H1 (cell line): ENCODE results near the gene MUC4. TPM values are rescaled to one million over a fixed set of nuclear protein-coding genes. Genes with fewer than 3 reads are reported as not detected.
A peak's percentile ranks its signal among the peaks of the same experiment; 100 is the strongest.

Experiments used
- CTCF ChIA-PET: fragments of 300-600 bp; sonication (Branson Sonifier 250); formaldehyde crosslinking; loops from one replicate; lab custom pipeline; 2021; ENCODE audit not compliant: partially characterized antibody; lab: Charles Lee
- POLR2A ChIA-PET: fragments of 300-600 bp; sonication (Branson Sonifier 250); formaldehyde crosslinking; loops from one replicate; lab custom pipeline; 2021; ENCODE audit warnings: inconsistent platforms; ENCODE audit not compliant: partially characterized antibody; lab: Charles Lee
- DNase-seq, 2 experiments: peaks; one replicate each; pipeline versions ENCODE4 v3.0.0 to v3.0.0-alpha.2; 2010 to 2022; ENCODE audit warnings: low spot score in 2 of 2, low read depth in 1 of 2, mixed read lengths in 1 of 2
- FAIRE-seq: peaks from 2 replicates; lab custom pipeline; 2011; peaks lifted over from hg19 to GRCh38; lab: Jason Lieb, UNC
- H2AFZ ChIP-seq: 2 replicates; pipeline ENCODE4 v1.8.1; 2012; ENCODE audit warnings: low read length, inconsistent platforms
- H2AK5ac ChIP-seq: 2 replicates; pipeline ENCODE4 v1.6.1; 2013; ENCODE audit warnings: low read depth, low read length
- H2BK120ac ChIP-seq: replicated peaks from 2 replicates; pipeline ENCODE3; 2013; ENCODE audit warnings: low read depth, low read length, inconsistent platforms
- H2BK12ac ChIP-seq: 2 replicates; pipeline ENCODE4 v1.6.1; 2013; ENCODE audit warnings: low read depth, low read length
- H2BK15ac ChIP-seq: 2 replicates; pipeline ENCODE4 v1.6.1; 2013; ENCODE audit warnings: low read length
- H2BK20ac ChIP-seq: 2 replicates; pipeline ENCODE4 v1.6.1; 2013; ENCODE audit warnings: low read length
- H2BK5ac ChIP-seq: 2 replicates; pipeline ENCODE4 v1.6.1; 2013; ENCODE audit warnings: low read depth, low read length
- H3K14ac ChIP-seq: 2 replicates; pipeline ENCODE4 v1.6.1; 2013; ENCODE audit warnings: inconsistent platforms; ENCODE audit not compliant: insufficient read length
- H3K18ac ChIP-seq: 2 replicates; pipeline ENCODE4 v1.6.1; 2013; ENCODE audit warnings: low read length; ENCODE audit errors: extremely low read depth
- H3K23ac ChIP-seq: 2 replicates; pipeline ENCODE4 v1.6.1; 2013; ENCODE audit warnings: inconsistent platforms; ENCODE audit not compliant: insufficient read length
- H3K23me2 ChIP-seq: 2 replicates; pipeline ENCODE4 v1.6.1; 2013; ENCODE audit warnings: low read depth, low read length
- H3K27ac ChIP-seq: 2 replicates; pipeline ENCODE4 v1.6.1; 2011; ENCODE audit warnings: low read depth, low read length, inconsistent platforms
- H3K27me3 ChIP-seq, 4 experiments: replicated peaks in 1 of 4; 1 replicate in 1 of 4; 2 replicates in 3 of 4; pipeline versions ENCODE4 v1.6.1 to v1.8.1; 2011 to 2013; ENCODE audit warnings: low read length in 3 of 4, mild to moderate bottlenecking in 3 of 4, inconsistent platforms in 2 of 4, mixed read lengths in 2 of 4, moderate library complexity in 1 of 4; ENCODE audit not compliant: control insufficient read depth in 3 of 4, insufficient read depth in 3 of 4; ENCODE audit errors: extremely low read depth in 1 of 4
- H3K36me3 ChIP-seq, 4 experiments: 2 replicates each; pipeline versions ENCODE4 v1.6.1 to v1.8.1; 2011 to 2013; ENCODE audit warnings: mild to moderate bottlenecking in 4 of 4, low read length in 3 of 4, moderate library complexity in 2 of 4, control low read depth in 1 of 4, inconsistent platforms in 1 of 4; ENCODE audit not compliant: insufficient read depth in 4 of 4, control insufficient read depth in 2 of 4
- H3K4ac ChIP-seq: replicated peaks from 2 replicates; pipeline ENCODE3; 2013; ENCODE audit warnings: low read length, low read depth, mixed read lengths, inconsistent platforms; ENCODE audit not compliant: insufficient read length
- H3K4me1 ChIP-seq, 4 experiments: replicated peaks in 1 of 4; 1 replicate in 1 of 4; 2 replicates in 3 of 4; pipeline versions ENCODE4 v1.6.1 to v1.8.1; 2011 to 2013; ENCODE audit warnings: low read length in 3 of 4, inconsistent platforms in 2 of 4, mixed read lengths in 1 of 4; ENCODE audit not compliant: insufficient read depth in 4 of 4, control insufficient read depth in 3 of 4
- H3K4me2 ChIP-seq, 2 experiments: 2 replicates each; pipeline versions ENCODE4 v1.6.1 to v1.8.1; 2011 to 2013; ENCODE audit warnings: low read depth in 2 of 2, low read length in 2 of 2, control low read depth in 1 of 2, inconsistent platforms in 1 of 2, mild to moderate bottlenecking in 1 of 2; ENCODE audit not compliant: insufficient read depth in 1 of 2
- H3K4me3 ChIP-seq, 4 experiments: fragments of 200-600, 300-600 bp in 1 of 4; sonication (generic), shearing (Covaris generic), sonication (Bioruptor Twin) in 1 of 4; 2 replicates each; pipeline versions ENCODE4 v1.5.1 to v1.8.1; 2011 to 2016; ENCODE audit warnings: low read length in 4 of 4, low read depth in 3 of 4, control low read depth in 2 of 4, inconsistent platforms in 2 of 4, mild to moderate bottlenecking in 2 of 4, mixed read lengths in 1 of 4, moderate library complexity in 1 of 4; ENCODE audit not compliant: insufficient read depth in 2 of 4; ENCODE audit errors: extremely low read depth in 1 of 4
- H3K56ac ChIP-seq: replicated peaks from 2 replicates; pipeline ENCODE3; 2013; ENCODE audit warnings: low read depth, mild to moderate bottlenecking, mixed read lengths, low read length, inconsistent platforms; ENCODE audit not compliant: insufficient read length
- H3K79me1 ChIP-seq: 2 replicates; pipeline ENCODE4 v1.6.1; 2013; ENCODE audit warnings: low read depth, low read length, control low read depth
- H3K79me2 ChIP-seq, 2 experiments: 2 replicates each; pipeline versions ENCODE4 v1.6.1 to v1.8.1; 2012 to 2013; ENCODE audit warnings: low read length in 2 of 2, mild to moderate bottlenecking in 2 of 2, inconsistent platforms in 1 of 2; ENCODE audit not compliant: insufficient read depth in 2 of 2, control insufficient read depth in 1 of 2
- H3K9ac ChIP-seq, 4 experiments: replicated peaks in 1 of 4; 1 replicate in 1 of 4; 2 replicates in 3 of 4; pipeline versions ENCODE4 v1.6.1 to v1.8.1; 2011 to 2013; ENCODE audit warnings: low read depth in 3 of 4, low read length in 3 of 4, control low read depth in 2 of 4, mild to moderate bottlenecking in 2 of 4, moderate library complexity in 2 of 4, inconsistent platforms in 1 of 4; ENCODE audit errors: extremely low read depth in 1 of 4
- H3K9me3 ChIP-seq, 2 experiments: 2 replicates each; pipeline versions ENCODE4 v1.6.1 to v1.8.1; 2012 to 2013; ENCODE audit warnings: mild to moderate bottlenecking in 2 of 2, moderate library complexity in 2 of 2, control low read depth in 1 of 2, inconsistent platforms in 1 of 2, low read depth in 1 of 2, low read length in 1 of 2, mixed read lengths in 1 of 2; ENCODE audit not compliant: insufficient read depth in 2 of 2
- H4K20me1 ChIP-seq, 2 experiments: replicated peaks in 1 of 2; 2 replicates each; pipeline versions ENCODE3 to v1.8.1; 2011 to 2013; ENCODE audit warnings: inconsistent platforms in 2 of 2, low read length in 2 of 2, mild to moderate bottlenecking in 1 of 2; ENCODE audit not compliant: insufficient read depth in 2 of 2, control insufficient read depth in 1 of 2
- H4K5ac ChIP-seq: 2 replicates; pipeline ENCODE4 v1.6.1; 2013; ENCODE audit warnings: low read length, low read depth, mixed read lengths, inconsistent platforms; ENCODE audit not compliant: insufficient read length
- H4K8ac ChIP-seq: 2 replicates; pipeline ENCODE4 v1.8.0; 2013; ENCODE audit warnings: mild to moderate bottlenecking, moderate library complexity, low read length, inconsistent platforms; ENCODE audit not compliant: insufficient read depth; ENCODE audit errors: extremely low read depth
- H4K91ac ChIP-seq: replicated peaks from 2 replicates; pipeline ENCODE3; 2013; ENCODE audit warnings: low read length, mixed read lengths, inconsistent platforms; ENCODE audit not compliant: insufficient read length
- BRCA1 ChIP-seq: IDR thresholded peaks from 2 replicates; pipeline ENCODE4 v1.6.1; 2012; ENCODE audit warnings: low read depth, low read length, improper control_type of control experiment
- FOSL1 ChIP-seq: IDR thresholded peaks from 2 replicates; pipeline ENCODE4 v1.6.1; 2011; ENCODE audit warnings: mild to moderate bottlenecking, low read depth, low read length, moderate library complexity; ENCODE audit not compliant: insufficient read depth
- GABPA ChIP-seq: IDR thresholded peaks from 2 replicates; pipeline ENCODE4 v1.6.1; 2011; ENCODE audit warnings: mild to moderate bottlenecking, low read length, moderate library complexity, borderline replicate concordance; ENCODE audit not compliant: insufficient read depth
- GTF2F1 ChIP-seq: IDR thresholded peaks from 2 replicates; pipeline ENCODE4 v1.6.1; 2012; ENCODE audit warnings: low read depth, low read length, improper control_type of control experiment, borderline replicate concordance
- HDAC2 ChIP-seq, 2 experiments: fragments of 300-600 bp in 1 of 2; sonication (generic) in 1 of 2; IDR thresholded peaks; 2 replicates each; pipeline ENCODE4 v1.6.1; 2011 to 2012; ENCODE audit warnings: low read depth in 2 of 2, low read length in 2 of 2, mild to moderate bottlenecking in 2 of 2, moderate library complexity in 2 of 2, borderline replicate concordance in 1 of 2, inconsistent platforms in 1 of 2
- HDAC6 ChIP-seq: IDR thresholded peaks from one replicate; pipeline ENCODE4 v1.7.1; 2012; ENCODE audit warnings: low read depth, mild to moderate bottlenecking, inconsistent platforms, low read length, moderate library complexity
- RAD21 ChIP-seq, 2 experiments: IDR thresholded peaks in 1 of 2; conservative IDR thresholded peaks in 1 of 2; 2 replicates each; pipeline ENCODE4 v1.6.1; 2011; ENCODE audit warnings: low read depth in 2 of 2, low read length in 2 of 2, improper control_type of control experiment in 1 of 2, inconsistent platforms in 1 of 2, mild to moderate bottlenecking in 1 of 2, moderate library complexity in 1 of 2
- SAP30 ChIP-seq: fragments of 300-600 bp; sonication (generic); IDR thresholded peaks from 2 replicates; pipeline ENCODE4 v1.7.1; 2012; ENCODE audit warnings: low read length, moderate library complexity, mild to moderate bottlenecking, inconsistent platforms; ENCODE audit not compliant: insufficient read depth, insufficient replicate concordance
- SIX5 ChIP-seq: IDR thresholded peaks from 2 replicates; pipeline ENCODE4 v1.6.1; 2011; ENCODE audit warnings: mild to moderate bottlenecking, low read depth, low read length
- WGBS, 2 experiments: shearing (Covaris generic) in 1 of 2; methylation state at CpG; one replicate each; pipeline versions ENCODE4 v1.1.6 to v1.1.7; 2013 to 2015; ENCODE audit warnings: low lambda C conversion rate in 2 of 2, mixed read lengths in 2 of 2, inconsistent platforms in 1 of 2, low coverage in 1 of 2, missing lambda C conversion rate in 1 of 2; ENCODE audit not compliant: insufficient replicate concordance in 2 of 2, insufficient coverage in 1 of 2, insufficient read length in 1 of 2; ENCODE audit errors: extremely low coverage in 1 of 2, missing lambda C conversion rate in 1 of 2; 5-methylcytosine and 5-hydroxymethylcytosine counted together
- polyA plus RNA-seq, 7 experiments: library from polyadenylated mRNA; depleted of rRNA in 3 of 7; stranded (reverse) in 5 of 7; unstranded in 2 of 7; fragments of >200 nt in 5 of 7; fragments of 200-250 nt in 2 of 7; gene quantifications; 1 replicate in 5 of 7; 2 replicates in 1 of 7; 4 replicates in 1 of 7; pipeline versions ENCODE4 v1.2.1 to v1.2.3, GENCODE V29; 2011 to 2013; ENCODE audit warnings: missing spikeins in 2 of 7, mixed read lengths in 2 of 7
- total RNA-seq: library from RNA; stranded (reverse); fragmentation: NEBNext Ultra II Directional; extraction: Animal tissue kit (Norgen Biotek cat#: 25700); gene quantifications from 2 replicates; pipeline ENCODE4 v1.2.1, GENCODE V29; 2021

The MUC4 gene
- total and polyA plus RNA-seq, 2 of the 8 experiments (the other 6 are each of a cell fraction or from before 2014, with no cell fraction given): 0.89 to 2.0 TPM

- H3K27me3 ChIP-seq: no peaks in the 10 kb centered on the region
- H3K23me2 ChIP-seq: no peaks in the 10 kb centered on the region
- H3K4ac ChIP-seq: no peak overlapping the region
- no peak overlapping the region for H3K9ac ChIP-seq
- H2BK12ac ChIP-seq: no peak overlapping the region
- H3K4me3 ChIP-seq: no peak overlapping the region
- no peaks in the 10 kb centered on the region for H4K20me1 ChIP-seq
- H3K27ac ChIP-seq: no peak overlapping the region
- CTCF ChIA-PET: interaction anchor here (2.6 kb wide), 1 partner anchor 33 kb away, joined by 15 read pairs; no protein-coding TSS in a partner anchor
- no peak overlapping the region for H4K5ac ChIP-seq
- H3K4me1 ChIP-seq: no peaks in the 10 kb centered on the region; a peak in 1 of 7 replicates
- H2BK120ac ChIP-seq: no peak overlapping the region
- no peak overlapping the region for H2BK20ac ChIP-seq
- no peak overlapping the region for H3K56ac ChIP-seq
- no peaks in the 10 kb centered on the region for H3K36me3 ChIP-seq
- no peak overlapping the region for H3K14ac ChIP-seq
- TF ChIP-seq SAP30 (no peak), GABPA (no peak), HDAC2 (IDR thresholded peaks at IDR 0.05; ENCODE audit: borderline replicate concordance in 1 of 2, low read depth in 2 of 2, low read length in 2 of 2) (no peak), BRCA1 (no peak), HDAC6 (no peak), SIX5 (no peak), RAD21 (IDR thresholded peaks at IDR 0.05 in 1 of 2, conservative IDR thresholded peaks at IDR 0.05 in 1 of 2; ENCODE audit: low read depth in 2 of 2, low read length in 2 of 2) (no peak), GTF2F1 (no peak), FOSL1 (no peak)
- TF ChIP-seq, all 59 proteins: peak for 0
- no peaks in the 10 kb centered on the region for H3K9me3 ChIP-seq
- 86% methylated on average over 13 of the region's 17 CpGs; no CpG with 5 or more reads in 1 of the 2 experiments for WGBS, 2 experiments
- no peak for FAIRE-seq
- 0 out of 2 replicates have a peak overlapping the region, but pooled peaks have one; percentile 46 for H2BK15ac ChIP-seq
- no peak overlapping the region for H3K4me2 ChIP-seq
- H4K8ac ChIP-seq: no peak overlapping the region
- no peaks in the 10 kb centered on the region for H3K79me2 ChIP-seq
- no peak overlapping the region for H2AFZ ChIP-seq
- no peak overlapping the region for H3K23ac ChIP-seq
- no peak overlapping the region for H2BK5ac ChIP-seq
- H3K18ac ChIP-seq: peak overlapping the region; percentile 19; the same call in 1 of the 2 replicates
- no peak overlapping the region for H2AK5ac ChIP-seq
- H3K79me1 ChIP-seq: no peaks in the 10 kb centered on the region
- POLR2A ChIA-PET: interaction anchor here (1.2 to 1.6 kb wide), 2 partner anchors 8 to 11 kb away, joined by 3 to 5 read pairs; no protein-coding TSS in a partner anchor
- no peak for DNase-seq
- no peak overlapping the region for H4K91ac ChIP-seq
Observed at GRCh38 chr3:195817578-195818135, 5.9 kb upstream of the MUC4 start.
